ENCODE measurements around the gene SLC27A3. TPM values are rescaled to one million over a fixed set of nuclear protein-coding genes. Genes with fewer than 3 reads are reported as not detected.

The SLC27A3 gene
- total RNA-seq, 1 experiment from 2014 or later, result 14.4 TPM

GRCh38 chr1:153767519-153767918 is 7.7 kb upstream of the SLC27A3 start:
- no TSS peak for BruUV-seq (replicated peaks)

GRCh38 chr1:153768316-153769181 is 6.7 kb upstream of the SLC27A3 start:
- no peak overlapping the region for H3K4me2 ChIP-seq
- no peaks in the 10 kb centered on the region for H3K27me3 ChIP-seq (ENCODE audit: insufficient read depth, low read depth)
- no TSS peak for BruUV-seq (replicated peaks)
- H2AFZ ChIP-seq, result no peak overlapping the region
- intact Hi-C loops (cut with micrococcal nuclease; ENCODE audit: unreplicated experiment), result no loop called here
- H3K9me3 ChIP-seq (ENCODE audit: insufficient read depth, low read depth), result no peaks in the 10 kb centered on the region
- POLR2A ChIA-PET (ENCODE audit: unreplicated experiment), result no interaction called here
- DNase-seq, result no peak
- no peaks in the 10 kb centered on the region for H4K20me1 ChIP-seq (ENCODE audit: insufficient read depth)
- H3F3A ChIP-seq (ENCODE audit: insufficient read depth, low read depth), result no peaks in the 10 kb centered on the region; the same call in 1 of the 2 replicates
- H3K4me3 ChIP-seq, result no peak overlapping the region
- H3K27ac ChIP-seq, result no peak overlapping the region
- no peaks in the 10 kb centered on the region for H3K4me1 ChIP-seq (replicated peaks; ENCODE audit: insufficient read depth)
- no peaks in the 10 kb centered on the region for H3K9me2 ChIP-seq (ENCODE audit: insufficient read depth)
- peaks cover 14% of the 10 kb centered on the region; the same call in 1 of the 2 replicates for H3K36me3 ChIP-seq (ENCODE audit: low read depth)
- TF ChIP-seq EZH2 (IDR thresholded peaks at IDR 0.05; ENCODE audit: low read depth) (no peak), CTCF (conservative IDR thresholded peaks at IDR 0.05) (no peak)
- H3K79me2 ChIP-seq (ENCODE audit: low read depth), result no peaks in the 10 kb centered on the region
- CTCF ChIA-PET, result interaction anchor here (0.6 kb wide), 1 partner anchor 92 kb away, joined by 3 read pairs; no protein-coding TSS in a partner anchor

More at GRCh38 chr1:153767519-153767918, 7.7 kb upstream of the SLC27A3 start:
- Histone ChIP-seq H3K4me2 (no peak overlapping the region), H3K9me2 (ENCODE audit: insufficient read depth) (no peaks in the 10 kb centered on the region), H3K9me3 (ENCODE audit: insufficient read depth, low read depth) (no peaks in the 10 kb centered on the region), H3K27ac (no peak overlapping the region), H4K20me1 (ENCODE audit: insufficient read depth) (no peaks in the 10 kb centered on the region), H3F3A (ENCODE audit: insufficient read depth, low read depth) (no peaks in the 10 kb centered on the region; the same call in 1 of the 2 replicates), H3K4me1 (replicated peaks; ENCODE audit: insufficient read depth) (no peaks in the 10 kb centered on the region), H3K4me3 (no peak overlapping the region), H3K36me3 (ENCODE audit: low read depth) (peaks cover 19% of the 10 kb centered on the region), H3K27me3 (ENCODE audit: insufficient read depth, low read depth) (no peaks in the 10 kb centered on the region), H2AFZ (no peak overlapping the region), H3K79me2 (ENCODE audit: low read depth) (no peaks in the 10 kb centered on the region)
- CTCF ChIA-PET, result no interaction called here
- POLR2A ChIA-PET (ENCODE audit: unreplicated experiment), result no interaction called here
- intact Hi-C loops (cut with micrococcal nuclease; ENCODE audit: unreplicated experiment), result no loop called here
- TF ChIP-seq EZH2 (IDR thresholded peaks at IDR 0.05; ENCODE audit: low read depth) (no peak), CTCF (conservative IDR thresholded peaks at IDR 0.05) (no peak)
- no peak for DNase-seq

- peaks cover 2% of the 10 kb centered on the region; the same call in 1 of the 2 replicates for H3F3A ChIP-seq (ENCODE audit: insufficient read depth, low read depth)
- intact Hi-C loops (cut with micrococcal nuclease; ENCODE audit: unreplicated experiment), result no loop called here
- H3K79me2 ChIP-seq (ENCODE audit: low read depth), result no peaks in the 10 kb centered on the region
- no peak overlapping the region for H3K4me2 ChIP-seq
- no peaks in the 10 kb centered on the region for H3K4me1 ChIP-seq (replicated peaks; ENCODE audit: insufficient read depth)
- ChIA-PET POLR2A (ENCODE audit: unreplicated experiment) (no interaction called here), CTCF (interaction anchor here (0.6 kb wide), 2 partner anchors 92 to 720 kb away, joined by 3 to 13 read pairs; no protein-coding TSS in a partner anchor)
- no peaks in the 10 kb centered on the region for H3K9me3 ChIP-seq (ENCODE audit: insufficient read depth, low read depth)
- H3K4me3 ChIP-seq, result no peak overlapping the region
- H3K27ac ChIP-seq, result no peak overlapping the region
- peaks cover 14% of the 10 kb centered on the region; the same call in 1 of the 2 replicates for H3K36me3 ChIP-seq (ENCODE audit: low read depth)
- TF ChIP-seq CTCF (conservative IDR thresholded peaks at IDR 0.05), result no peak
- TF ChIP-seq EZH2 (IDR thresholded peaks at IDR 0.05; ENCODE audit: low read depth), result no peak
- no peaks in the 10 kb centered on the region for H4K20me1 ChIP-seq (ENCODE audit: insufficient read depth)
- BruUV-seq (replicated peaks), result no TSS peak
- H3K27me3 ChIP-seq (ENCODE audit: insufficient read depth, low read depth), result no peaks in the 10 kb centered on the region
- DNase-seq, result no peak
- H2AFZ ChIP-seq, result no peak overlapping the region
- H3K9me2 ChIP-seq (ENCODE audit: insufficient read depth), result no peaks in the 10 kb centered on the region
Measured at GRCh38 chr1:153769221-153769620, 6.0 kb upstream of the SLC27A3 start.
